Measurements from ENCODE around the gene NDOR1.

Gene NDOR1

GRCh38 chr9:137183980-137184595 is 21.4 kb upstream of the NDOR1 start:
- no peak for DNase-seq

GRCh38 chr9:137184881-137185660 is 20.4 kb upstream of the NDOR1 start:
- DNase-seq: no peak

- DNase-seq: no peak
Observed at GRCh38 chr9:137185921-137186320, 19.6 kb upstream of the NDOR1 start.

GRCh38 chr9:137186385-137186784 is 19.1 kb upstream of the NDOR1 start:
- DNase-seq: peak; percentile 51

- no peak for DNase-seq
Observed at GRCh38 chr9:137187386-137187785, 18.1 kb upstream of the NDOR1 start.

- DNase-seq: no peak
Observed at GRCh38 chr9:137188086-137188489, 17.4 kb upstream of the NDOR1 start.

GRCh38 chr9:137188490-137189296 is 16.8 kb upstream of the NDOR1 start, which contains the start of the genes ANAPC2 and SSNA1:
Gene ANAPC2, minus strand, starts transcription at chr9:137188560. Its CDS starts 28 bp downstream, at chr9:137188532.
Gene SSNA1, plus strand, starts transcription at chr9:137188676. Its CDS starts 51 bp downstream, at chr9:137188727.
- DNase-seq: peak; percentile 98

- peak; percentile 74 for DNase-seq
Observed at GRCh38 chr9:137189297-137190295, 15.9 kb upstream of the NDOR1 start.

GRCh38 chr9:137190315-137190856 is 15.1 kb upstream of the NDOR1 start:
- DNase-seq: peak; percentile 85

GRCh38 chr9:137191245-137191644 is 14.3 kb upstream of the NDOR1 start:
- DNase-seq: no peak

GRCh38 chr9:137191691-137192447 is 13.6 kb upstream of the NDOR1 start:
- no peak for DNase-seq

GRCh38 chr9:137192448-137192780 is 13.1 kb upstream of the NDOR1 start:
- DNase-seq: no peak

GRCh38 chr9:137192859-137193258 is 12.6 kb upstream of the NDOR1 start:
- no peak for DNase-seq

- no peak for DNase-seq
Observed at GRCh38 chr9:137193771-137194170, 11.7 kb upstream of the NDOR1 start.

- peak; percentile 76 for DNase-seq
Observed at GRCh38 chr9:137194388-137194787, 11.1 kb upstream of the NDOR1 start.

- peak; percentile 87 for DNase-seq
Observed at GRCh38 chr9:137194909-137195308, 10.6 kb upstream of the NDOR1 start.

GRCh38 chr9:137195525-137196220 is 9.8 kb upstream of the NDOR1 start:
- peak; percentile 99 for DNase-seq

GRCh38 chr9:137198051-137198901 is 7.2 kb upstream of the NDOR1 start:
- DNase-seq: peak; percentile 82

GRCh38 chr9:137198902-137199283 is 6.6 kb upstream of the NDOR1 start:
- peak; percentile 71 for DNase-seq
